IPS-20b (cell line): Measurements from ENCODE around the gene GALNT1.

Experiments
- H3K27ac ChIP-seq: one replicate; pipeline ENCODE4 v1.5.1; 2013; ENCODE audit warnings: low read length
- H3K27me3 ChIP-seq: 2 replicates; pipeline ENCODE4 v1.6.1; 2013; ENCODE audit warnings: mild to moderate bottlenecking, low read length, inconsistent platforms; ENCODE audit not compliant: insufficient read depth
- H3K36me3 ChIP-seq: 2 replicates; pipeline ENCODE4 v1.6.1; 2013; ENCODE audit warnings: low read depth, mild to moderate bottlenecking, inconsistent platforms, low read length, moderate library complexity; ENCODE audit not compliant: insufficient read depth
- H3K4me1 ChIP-seq: 2 replicates; pipeline ENCODE4 v1.6.1; 2013; ENCODE audit warnings: mild to moderate bottlenecking, control low read depth, inconsistent platforms, low read length, moderate library complexity; ENCODE audit not compliant: insufficient read depth
- H3K4me3 ChIP-seq: 2 replicates; pipeline ENCODE4 v1.5.1; 2013; ENCODE audit warnings: mild to moderate bottlenecking, low read length, inconsistent platforms
- H3K9ac ChIP-seq: 2 replicates; pipeline ENCODE4 v1.6.1; 2013; ENCODE audit warnings: low read depth, mild to moderate bottlenecking, inconsistent platforms, low read length, moderate library complexity
- H3K9me3 ChIP-seq: 2 replicates; pipeline ENCODE4 v1.6.1; 2013; ENCODE audit warnings: mild to moderate bottlenecking, low read depth, low read length, inconsistent platforms; ENCODE audit not compliant: insufficient read depth

The GALNT1 gene

GRCh38 chr18:35729991-35730668, 148.6 kb downstream of the GALNT1 start:
- Histone ChIP-seq H3K27ac (no peak overlapping the region), H3K9me3 (no peaks in the 10 kb centered on the region), H3K27me3 (no peaks in the 10 kb centered on the region), H3K4me3 (no peak overlapping the region), H3K36me3 (no peaks in the 10 kb centered on the region), H3K9ac (no peak overlapping the region), H3K4me1 (no peaks in the 10 kb centered on the region)

- no peak overlapping the region for H3K27ac ChIP-seq
- no peak overlapping the region for H3K4me3 ChIP-seq
- no peaks in the 10 kb centered on the region for H3K27me3 ChIP-seq
- no peaks in the 10 kb centered on the region for H3K9me3 ChIP-seq
- H3K4me1 ChIP-seq, result no peaks in the 10 kb centered on the region
- no peaks in the 10 kb centered on the region for H3K36me3 ChIP-seq
- no peak overlapping the region for H3K9ac ChIP-seq
Observed at GRCh38 chr18:35730691-35731370, 149.3 kb downstream of the GALNT1 start.

- H3K9me3 ChIP-seq, result no peaks in the 10 kb centered on the region
- H3K27ac ChIP-seq, result no peak overlapping the region
- no peak overlapping the region for H3K4me3 ChIP-seq
- H3K4me1 ChIP-seq, result peaks cover 2% of the 10 kb centered on the region; the same call in 1 of the 2 replicates
- no peak overlapping the region for H3K9ac ChIP-seq
- H3K36me3 ChIP-seq, result no peaks in the 10 kb centered on the region
- H3K27me3 ChIP-seq, result no peaks in the 10 kb centered on the region
Observed at GRCh38 chr18:35731701-35732100, 150.2 kb downstream of the GALNT1 start.

GRCh38 chr18:35732162-35732561, 150.6 kb downstream of the GALNT1 start:
- H3K36me3 ChIP-seq, result no peaks in the 10 kb centered on the region
- no peak overlapping the region for H3K27ac ChIP-seq
- no peak overlapping the region for H3K4me3 ChIP-seq
- H3K27me3 ChIP-seq, result no peaks in the 10 kb centered on the region
- H3K9me3 ChIP-seq, result no peaks in the 10 kb centered on the region
- H3K9ac ChIP-seq, result no peak overlapping the region
- H3K4me1 ChIP-seq, result peaks cover 3% of the 10 kb centered on the region; the same call in 1 of the 2 replicates

- H3K9me3 ChIP-seq, result no peaks in the 10 kb centered on the region
- no peak overlapping the region for H3K9ac ChIP-seq
- no peaks in the 10 kb centered on the region for H3K27me3 ChIP-seq
- H3K36me3 ChIP-seq, result no peaks in the 10 kb centered on the region
- H3K4me3 ChIP-seq, result no peak overlapping the region
- peaks cover 3% of the 10 kb centered on the region; the same call in 1 of the 2 replicates for H3K4me1 ChIP-seq
- H3K27ac ChIP-seq, result no peak overlapping the region
Observed at GRCh38 chr18:35732636-35733035, 151.1 kb downstream of the GALNT1 start.

- peaks cover 3% of the 10 kb centered on the region; the same call in 1 of the 2 replicates for H3K4me1 ChIP-seq
- H3K27ac ChIP-seq, result no peak overlapping the region
- H3K27me3 ChIP-seq, result no peaks in the 10 kb centered on the region
- no peaks in the 10 kb centered on the region; the same call in 1 of the 2 replicates for H3K9me3 ChIP-seq
- H3K4me3 ChIP-seq, result no peak overlapping the region
- H3K36me3 ChIP-seq, result no peaks in the 10 kb centered on the region
- H3K9ac ChIP-seq, result no peak overlapping the region
Observed at GRCh38 chr18:35733408-35733807, 151.9 kb downstream of the GALNT1 start.

- no peak overlapping the region for H3K27ac ChIP-seq
- H3K4me1 ChIP-seq, result peaks cover 3% of the 10 kb centered on the region; the same call in 1 of the 2 replicates
- H3K4me3 ChIP-seq, result no peak overlapping the region
- no peaks in the 10 kb centered on the region; the same call in 1 of the 2 replicates for H3K9me3 ChIP-seq
- H3K36me3 ChIP-seq, result no peaks in the 10 kb centered on the region
- no peaks in the 10 kb centered on the region for H3K27me3 ChIP-seq
- H3K9ac ChIP-seq, result no peak overlapping the region
Observed at GRCh38 chr18:35736696-35737095, 155.2 kb downstream of the GALNT1 start.

GRCh38 chr18:35739778-35740177, 158.2 kb downstream of the GALNT1 start:
- Histone ChIP-seq H3K4me1 (peaks cover 3% of the 10 kb centered on the region; the same call in 1 of the 2 replicates), H3K36me3 (no peaks in the 10 kb centered on the region), H3K27me3 (no peaks in the 10 kb centered on the region), H3K9me3 (no peaks in the 10 kb centered on the region; the same call in 1 of the 2 replicates), H3K9ac (no peak overlapping the region), H3K4me3 (no peak overlapping the region), H3K27ac (no peak overlapping the region)

- no peaks in the 10 kb centered on the region; the same call in 1 of the 2 replicates for H3K9me3 ChIP-seq
- H3K4me3 ChIP-seq, result no peak overlapping the region
- no peaks in the 10 kb centered on the region for H3K27me3 ChIP-seq
- H3K4me1 ChIP-seq, result peaks cover 3% of the 10 kb centered on the region; the same call in 1 of the 2 replicates
- no peaks in the 10 kb centered on the region for H3K36me3 ChIP-seq
- H3K27ac ChIP-seq, result no peak overlapping the region
- no peak overlapping the region for H3K9ac ChIP-seq
Observed at GRCh38 chr18:35740656-35741055, 159.1 kb downstream of the GALNT1 start.

- Histone ChIP-seq H3K9me3 (no peaks in the 10 kb centered on the region), H3K27ac (no peak overlapping the region), H3K4me1 (peaks cover 3% of the 10 kb centered on the region; the same call in 1 of the 2 replicates), H3K9ac (no peak overlapping the region), H3K27me3 (no peaks in the 10 kb centered on the region), H3K36me3 (no peaks in the 10 kb centered on the region), H3K4me3 (no peak overlapping the region)
Observed at GRCh38 chr18:35743916-35744315, 162.4 kb downstream of the GALNT1 start.

- Histone ChIP-seq H3K27ac (no peak overlapping the region), H3K27me3 (no peaks in the 10 kb centered on the region), H3K4me1 (peaks cover 3% of the 10 kb centered on the region; the same call in 1 of the 2 replicates), H3K36me3 (no peaks in the 10 kb centered on the region), H3K9me3 (no peaks in the 10 kb centered on the region), H3K4me3 (no peak overlapping the region), H3K9ac (no peak overlapping the region)
Observed at GRCh38 chr18:35745814-35746213, 164.3 kb downstream of the GALNT1 start.

- Histone ChIP-seq H3K36me3 (no peaks in the 10 kb centered on the region), H3K9ac (no peak overlapping the region), H3K4me3 (no peak overlapping the region), H3K4me1 (peaks cover 3% of the 10 kb centered on the region; the same call in 1 of the 2 replicates), H3K27me3 (no peaks in the 10 kb centered on the region), H3K27ac (no peak overlapping the region), H3K9me3 (no peaks in the 10 kb centered on the region)
Observed at GRCh38 chr18:35746826-35747339, 165.3 kb downstream of the GALNT1 start.
